ENCODE measurements around the gene CACNG1.

DNA sequence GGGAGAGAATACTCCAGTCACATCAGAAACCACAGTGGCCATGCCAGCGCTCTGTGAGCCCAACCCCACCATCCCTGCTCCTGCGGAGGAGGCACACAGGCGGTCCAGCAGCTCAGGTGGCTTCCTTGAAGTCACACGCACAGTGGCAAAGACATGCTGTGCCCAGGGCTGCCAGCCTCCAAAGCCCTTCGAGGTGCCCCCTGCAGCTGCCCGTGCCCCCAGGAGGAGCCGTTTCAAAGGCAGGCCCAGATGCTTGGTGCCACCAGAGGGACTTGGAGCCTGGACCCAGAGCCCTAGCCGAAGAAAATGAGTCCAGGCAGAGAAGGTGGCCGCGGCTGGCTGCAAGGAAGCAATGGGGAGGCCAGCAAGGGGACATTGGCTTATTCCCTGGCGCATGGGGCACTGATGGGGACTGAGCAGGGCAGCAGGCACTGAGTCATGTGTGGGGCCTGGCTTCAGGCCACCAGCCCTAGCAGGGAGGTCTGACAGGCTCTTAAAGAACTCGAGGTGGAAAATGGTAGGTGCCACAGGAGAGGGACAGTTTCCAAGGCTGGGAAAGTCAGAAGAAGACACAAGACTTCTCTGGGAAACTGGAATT lies 17.2 kb upstream of the CACNG1 start:
- TF ChIP-seq, protein P1, sequence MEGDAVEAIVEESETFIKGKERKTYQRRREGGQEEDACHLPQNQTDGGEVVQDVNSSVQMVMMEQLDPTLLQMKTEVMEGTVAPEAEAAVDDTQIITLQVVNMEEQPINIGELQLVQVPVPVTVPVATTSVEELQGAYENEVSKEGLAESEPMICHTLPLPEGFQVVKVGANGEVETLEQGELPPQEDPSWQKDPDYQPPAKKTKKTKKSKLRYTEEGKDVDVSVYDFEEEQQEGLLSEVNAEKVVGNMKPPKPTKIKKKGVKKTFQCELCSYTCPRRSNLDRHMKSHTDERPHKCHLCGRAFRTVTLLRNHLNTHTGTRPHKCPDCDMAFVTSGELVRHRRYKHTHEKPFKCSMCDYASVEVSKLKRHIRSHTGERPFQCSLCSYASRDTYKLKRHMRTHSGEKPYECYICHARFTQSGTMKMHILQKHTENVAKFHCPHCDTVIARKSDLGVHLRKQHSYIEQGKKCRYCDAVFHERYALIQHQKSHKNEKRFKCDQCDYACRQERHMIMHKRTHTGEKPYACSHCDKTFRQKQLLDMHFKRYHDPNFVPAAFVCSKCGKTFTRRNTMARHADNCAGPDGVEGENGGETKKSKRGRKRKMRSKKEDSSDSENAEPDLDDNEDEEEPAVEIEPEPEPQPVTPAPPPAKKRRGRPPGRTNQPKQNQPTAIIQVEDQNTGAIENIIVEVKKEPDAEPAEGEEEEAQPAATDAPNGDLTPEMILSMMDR (conservative IDR thresholded peaks at IDR 0.05 in 1 of 2, IDR thresholded peaks at IDR 0.05 in 1 of 2; ENCODE audit: low read depth in 1 of 2, low read length in 2 of 2): no peak
- TF ChIP-seq EZH2 (IDR thresholded peaks at IDR 0.05; ENCODE audit: low read length, missing control alignments): no peak

Data from fibroblast of lung (primary cell).